ENCODE measurements around the gene CDH4.
"Not testable (repeated sequence)": the region's sequence is repeated elsewhere in the genome, so short reads cannot be mapped to it uniquely, and the experiment has no call there.

Gene CDH4

DNA sequence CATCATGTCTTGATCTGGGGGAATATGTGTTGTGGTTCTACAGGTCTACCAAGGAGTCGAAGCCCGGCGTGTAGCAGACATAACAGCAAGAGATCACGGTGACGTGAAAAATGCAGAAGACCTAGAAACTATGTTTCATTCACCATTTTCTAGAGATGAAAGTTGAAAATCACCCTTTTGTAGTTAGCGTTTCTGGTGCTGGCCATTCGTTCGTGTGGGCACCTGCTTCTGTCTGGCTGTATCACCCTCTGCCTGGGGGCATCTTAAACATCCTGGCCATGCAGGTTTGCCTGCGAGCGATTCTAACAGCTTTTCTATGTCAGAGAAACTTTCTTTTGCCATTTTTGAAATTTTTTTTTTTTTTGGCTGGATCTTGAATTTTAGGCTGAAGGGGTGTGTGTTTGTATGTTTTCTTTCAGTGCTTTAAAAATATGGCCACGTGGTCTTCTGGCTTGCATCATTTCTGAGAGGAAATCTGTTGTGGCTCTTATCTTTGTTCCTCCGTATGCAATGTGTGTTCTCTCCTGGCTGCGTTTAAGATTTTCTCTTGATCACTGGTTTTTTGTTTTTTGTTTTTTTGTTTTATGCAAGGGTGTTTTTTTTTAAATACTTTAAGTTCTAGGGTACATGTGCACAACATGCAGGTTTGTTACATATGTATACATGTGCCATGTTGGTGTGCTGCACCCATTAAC lies 226.7 kb downstream of the CDH4 start:
- no peak for DNase-seq (ENCODE audit: low read depth)
- no peak overlapping the region for H3K4me3 ChIP-seq (ENCODE audit: low read length)
- TF ChIP-seq, protein P1, sequence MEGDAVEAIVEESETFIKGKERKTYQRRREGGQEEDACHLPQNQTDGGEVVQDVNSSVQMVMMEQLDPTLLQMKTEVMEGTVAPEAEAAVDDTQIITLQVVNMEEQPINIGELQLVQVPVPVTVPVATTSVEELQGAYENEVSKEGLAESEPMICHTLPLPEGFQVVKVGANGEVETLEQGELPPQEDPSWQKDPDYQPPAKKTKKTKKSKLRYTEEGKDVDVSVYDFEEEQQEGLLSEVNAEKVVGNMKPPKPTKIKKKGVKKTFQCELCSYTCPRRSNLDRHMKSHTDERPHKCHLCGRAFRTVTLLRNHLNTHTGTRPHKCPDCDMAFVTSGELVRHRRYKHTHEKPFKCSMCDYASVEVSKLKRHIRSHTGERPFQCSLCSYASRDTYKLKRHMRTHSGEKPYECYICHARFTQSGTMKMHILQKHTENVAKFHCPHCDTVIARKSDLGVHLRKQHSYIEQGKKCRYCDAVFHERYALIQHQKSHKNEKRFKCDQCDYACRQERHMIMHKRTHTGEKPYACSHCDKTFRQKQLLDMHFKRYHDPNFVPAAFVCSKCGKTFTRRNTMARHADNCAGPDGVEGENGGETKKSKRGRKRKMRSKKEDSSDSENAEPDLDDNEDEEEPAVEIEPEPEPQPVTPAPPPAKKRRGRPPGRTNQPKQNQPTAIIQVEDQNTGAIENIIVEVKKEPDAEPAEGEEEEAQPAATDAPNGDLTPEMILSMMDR (conservative IDR thresholded peaks at IDR 0.05; ENCODE audit: low read depth, low read length) = no peak

DNA sequence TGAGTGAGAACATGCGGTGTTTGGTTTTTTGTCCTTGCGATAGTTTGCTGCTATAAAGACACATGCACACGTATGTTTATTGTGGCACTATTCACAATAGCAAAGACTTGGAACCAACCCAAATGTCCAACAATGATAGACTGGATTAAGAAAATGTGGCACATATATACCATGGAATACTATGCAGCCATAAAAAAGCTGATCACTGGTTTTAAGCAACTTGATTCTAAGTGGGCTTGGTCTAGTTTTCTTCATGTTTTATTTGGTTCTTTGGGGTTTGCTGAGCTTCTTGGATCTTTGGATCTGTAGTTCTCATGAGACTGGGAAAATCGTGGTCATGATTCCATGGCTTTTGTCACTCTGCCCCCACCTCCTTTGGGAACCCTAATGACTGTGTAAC lies 227.4 kb downstream of the CDH4 start:
- DNase-seq (ENCODE audit: low read depth); H3K4me3 ChIP-seq (ENCODE audit: low read length): not testable (repeated sequence)

DNA sequence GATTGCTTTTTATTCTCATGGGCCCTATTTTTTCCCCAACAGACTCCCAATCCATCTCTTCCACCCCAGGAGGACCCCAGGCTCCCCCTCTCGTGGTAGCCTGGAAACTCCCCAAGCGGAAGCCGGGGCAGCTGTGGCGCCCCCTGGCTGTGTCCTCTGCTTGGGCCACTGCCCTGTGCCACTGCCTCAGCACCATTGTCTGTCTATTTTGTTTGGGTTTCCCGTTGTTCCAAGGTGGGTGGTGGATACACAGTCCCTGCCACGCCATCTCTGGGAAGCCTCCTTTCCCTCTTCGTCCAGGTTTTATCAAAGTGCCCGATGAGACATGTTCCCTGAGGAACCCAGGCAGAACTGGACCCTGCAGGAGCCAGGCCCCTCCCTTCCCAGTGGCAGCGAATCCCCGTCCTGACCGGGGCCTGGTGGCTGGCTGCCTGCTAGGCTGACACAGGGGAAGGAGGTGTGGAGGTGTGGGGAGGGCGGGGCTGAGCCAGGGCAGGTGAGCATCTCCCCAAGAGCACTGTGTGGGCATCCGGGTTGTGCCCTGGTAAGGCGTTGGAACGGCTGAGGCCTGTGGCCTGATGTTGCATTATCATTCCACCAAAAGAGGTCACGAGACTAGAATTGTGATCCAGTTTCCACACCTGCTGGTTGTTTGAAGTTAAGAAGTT lies 228.2 kb downstream of the CDH4 start:
- TF ChIP-seq, protein P1 (conservative IDR thresholded peaks at IDR 0.05; ENCODE audit: low read depth, low read length) = peak; percentile 11
- no peak for DNase-seq (ENCODE audit: low read depth)

DNA sequence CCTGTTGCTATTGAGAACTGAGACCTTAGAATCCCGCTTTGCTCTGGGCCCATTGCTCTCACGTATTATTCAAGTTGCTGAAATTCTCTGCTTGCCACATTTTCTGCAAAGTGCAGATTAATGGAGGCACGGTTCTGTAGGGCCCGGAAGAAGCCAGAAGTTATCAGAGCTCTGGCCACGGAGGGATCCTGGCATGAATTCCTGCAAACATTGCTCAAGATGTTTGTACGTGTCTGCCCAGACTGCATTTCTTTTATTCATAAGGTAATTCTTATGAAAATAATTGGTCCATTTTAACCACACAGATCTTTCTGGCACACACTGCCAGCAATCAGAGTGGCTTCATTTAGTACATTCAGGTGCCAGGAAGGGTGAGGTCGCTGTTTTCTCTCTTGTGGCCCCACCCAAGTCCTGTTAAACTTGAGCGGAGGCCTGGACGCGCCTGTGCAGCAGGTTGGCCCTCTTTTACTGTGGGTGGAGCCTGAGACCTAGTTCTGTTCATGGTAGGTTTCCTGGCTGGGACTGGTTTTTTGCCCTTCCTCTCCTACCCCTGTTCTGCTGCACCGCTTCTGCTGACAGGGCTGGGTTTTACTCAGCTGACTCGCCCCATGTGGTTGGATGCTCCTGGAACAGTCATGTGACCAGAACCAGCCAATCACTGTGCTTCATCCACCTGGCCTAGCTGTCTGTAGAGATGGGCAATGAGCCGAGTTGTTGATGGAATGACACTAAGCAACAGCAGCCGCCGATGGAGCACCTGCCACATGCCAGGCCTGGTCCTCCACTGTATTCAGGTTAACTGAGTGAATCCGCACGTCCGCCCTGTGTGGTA lies 230.2 kb downstream of the CDH4 start:
- DNase-seq (ENCODE audit: low read depth) = no peak
- no peak overlapping the region for H3K4me3 ChIP-seq (ENCODE audit: low read length)
- TF ChIP-seq, protein P1 (conservative IDR thresholded peaks at IDR 0.05; ENCODE audit: low read depth, low read length) = no peak

More for the DNA sequence above, 228.2 kb downstream of the CDH4 start:
- no peak overlapping the region for H3K4me3 ChIP-seq (ENCODE audit: low read length)

DNA sequence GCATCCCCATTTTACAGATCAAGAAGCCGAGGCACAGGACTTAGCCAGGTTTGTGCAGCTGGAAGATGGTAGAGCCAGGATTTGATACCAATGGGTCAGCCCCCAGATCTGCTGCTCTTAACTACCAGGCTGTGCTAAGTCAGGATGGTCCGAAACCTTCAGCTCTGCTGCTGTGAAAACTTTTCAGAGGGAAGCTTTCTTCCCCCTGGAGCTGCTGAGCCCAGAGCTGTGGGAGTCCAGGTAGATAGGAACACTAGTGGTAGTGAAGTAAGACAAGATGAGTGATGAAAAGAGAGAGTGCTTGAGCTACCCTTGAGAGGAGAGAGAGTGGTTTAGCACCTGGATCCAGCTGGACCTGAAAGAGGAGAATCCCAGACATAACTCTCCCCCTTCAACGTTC lies 230.8 kb downstream of the CDH4 start:
- DNase-seq (ENCODE audit: low read depth) = no peak

DNA sequence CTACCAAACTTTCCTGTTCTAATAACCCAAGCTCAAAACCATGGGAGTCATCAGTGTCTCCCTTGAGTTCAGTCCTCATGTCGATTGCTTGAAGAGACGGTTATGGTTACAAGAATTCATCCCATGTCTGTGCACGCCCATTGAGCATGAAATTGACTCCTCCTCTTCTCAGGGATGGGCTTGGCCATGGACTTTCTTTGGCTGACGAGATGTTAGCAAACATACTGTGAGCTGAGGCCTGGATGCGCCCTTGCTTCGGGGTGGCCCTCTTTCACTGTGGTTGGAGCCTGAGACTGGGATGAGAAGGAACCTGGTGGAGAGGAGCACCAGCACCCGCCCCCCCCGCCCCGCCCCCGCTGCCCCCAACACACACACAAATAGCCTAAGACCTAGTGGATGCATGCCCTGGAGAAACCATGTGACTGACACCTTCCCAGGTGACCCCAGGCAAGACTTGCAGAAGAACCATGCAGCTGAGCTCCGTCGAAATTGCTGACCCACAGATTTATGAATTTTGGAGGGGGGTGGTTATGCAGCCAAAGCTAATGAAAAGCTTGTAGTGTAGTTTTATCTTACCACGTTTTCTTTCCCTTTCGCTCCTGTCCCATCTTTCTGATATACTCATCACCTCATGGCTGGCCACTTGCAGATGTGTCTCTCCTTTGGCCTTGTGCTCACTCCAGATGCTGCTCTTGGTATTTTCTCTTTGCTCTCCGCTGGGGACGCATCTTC lies 231.4 kb downstream of the CDH4 start:
- TF ChIP-seq, protein P1 (conservative IDR thresholded peaks at IDR 0.05; ENCODE audit: low read depth, low read length) = no peak
- H3K4me3 ChIP-seq (ENCODE audit: low read length) = no peak overlapping the region
- DNase-seq (ENCODE audit: low read depth) = no peak

More for the DNA sequence above, 230.8 kb downstream of the CDH4 start:
- TF ChIP-seq, protein P1 (conservative IDR thresholded peaks at IDR 0.05; ENCODE audit: low read depth, low read length) = no peak
- H3K4me3 ChIP-seq (ENCODE audit: low read length) = no peak overlapping the region

DNA sequence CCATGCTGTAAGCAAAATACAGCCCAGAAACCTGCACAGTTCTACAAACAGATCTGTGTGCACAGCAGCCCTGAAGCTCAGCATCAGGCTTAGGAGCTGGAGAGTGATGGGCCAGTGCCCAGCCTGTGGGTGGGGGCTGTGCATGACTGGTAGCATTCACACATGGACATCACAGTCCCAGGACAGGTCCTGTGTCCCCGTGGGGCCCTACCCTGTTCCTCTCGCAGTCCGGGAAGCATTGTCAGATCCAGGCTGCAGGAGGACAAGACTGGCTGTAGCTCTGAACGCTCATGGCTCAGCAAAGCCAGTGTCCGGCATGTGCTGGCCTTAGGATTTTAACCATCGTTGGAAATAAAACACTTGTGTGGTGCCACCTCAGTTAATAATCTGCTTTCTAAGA lies 234.1 kb downstream of the CDH4 start:
- no peak for DNase-seq (ENCODE audit: low read depth)
- TF ChIP-seq, protein P1 (conservative IDR thresholded peaks at IDR 0.05; ENCODE audit: low read depth, low read length) = no peak
- H3K4me3 ChIP-seq (ENCODE audit: low read length) = no peak overlapping the region
